ENCODE data around the gene SUV39H1. TPM values are rescaled to one million over a fixed set of nuclear protein-coding genes. Genes with fewer than 3 reads are reported as not detected.

SUV39H1 gene
- total RNA-seq, 1 donor from 2014 or later = 9.4 TPM

- H3K4me1 ChIP-seq = no peaks in the 10 kb centered on the region
- no peak overlapping the region for H3K4me2 ChIP-seq
- H3K9me3 ChIP-seq (ENCODE audit: low read depth) = no peaks in the 10 kb centered on the region
- Mint-ChIP-seq H3K9me3 (peaks cover 4% of the 10 kb centered on the region), H3K4me1 (no peaks in the 10 kb centered on the region), H3K4me3 (no peak overlapping the region), H3K27ac (no peak overlapping the region), H3K27me3 (ENCODE audit: insufficient read depth, low read depth) (peaks cover 2% of the 10 kb centered on the region), H3K36me3 (no peaks in the 10 kb centered on the region)
- no peak overlapping the region for H3K27ac ChIP-seq
- no peak overlapping the region for H3K4me3 ChIP-seq
- no peak overlapping the region for H2AFZ ChIP-seq (replicated peaks)
- no peaks in the 10 kb centered on the region for H4K20me1 ChIP-seq (ENCODE audit: low read depth)
- DNase-seq (ENCODE audit: low spot score) = no peak
- no peaks in the 10 kb centered on the region for H3K79me2 ChIP-seq (ENCODE audit: low read depth)
- no peak overlapping the region for H3K9ac ChIP-seq
- no peak for TF ChIP-seq EZH2 (IDR thresholded peaks at IDR 0.05)
- TF ChIP-seq, protein P1, sequence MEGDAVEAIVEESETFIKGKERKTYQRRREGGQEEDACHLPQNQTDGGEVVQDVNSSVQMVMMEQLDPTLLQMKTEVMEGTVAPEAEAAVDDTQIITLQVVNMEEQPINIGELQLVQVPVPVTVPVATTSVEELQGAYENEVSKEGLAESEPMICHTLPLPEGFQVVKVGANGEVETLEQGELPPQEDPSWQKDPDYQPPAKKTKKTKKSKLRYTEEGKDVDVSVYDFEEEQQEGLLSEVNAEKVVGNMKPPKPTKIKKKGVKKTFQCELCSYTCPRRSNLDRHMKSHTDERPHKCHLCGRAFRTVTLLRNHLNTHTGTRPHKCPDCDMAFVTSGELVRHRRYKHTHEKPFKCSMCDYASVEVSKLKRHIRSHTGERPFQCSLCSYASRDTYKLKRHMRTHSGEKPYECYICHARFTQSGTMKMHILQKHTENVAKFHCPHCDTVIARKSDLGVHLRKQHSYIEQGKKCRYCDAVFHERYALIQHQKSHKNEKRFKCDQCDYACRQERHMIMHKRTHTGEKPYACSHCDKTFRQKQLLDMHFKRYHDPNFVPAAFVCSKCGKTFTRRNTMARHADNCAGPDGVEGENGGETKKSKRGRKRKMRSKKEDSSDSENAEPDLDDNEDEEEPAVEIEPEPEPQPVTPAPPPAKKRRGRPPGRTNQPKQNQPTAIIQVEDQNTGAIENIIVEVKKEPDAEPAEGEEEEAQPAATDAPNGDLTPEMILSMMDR (IDR thresholded peaks at IDR 0.05) = no peak
- TF ChIP-seq EZH2phosphoT487 (IDR thresholded peaks at IDR 0.05) = no peak
- no peaks in the 10 kb centered on the region for H3K27me3 ChIP-seq
- no peaks in the 10 kb centered on the region for H3F3A ChIP-seq (ENCODE audit: low read depth)
- no peaks in the 10 kb centered on the region for H3K36me3 ChIP-seq
These were observed 30.1 kb downstream of the SUV39H1 start for GRCh38 chrX:48726596-48726995.

DNA sequence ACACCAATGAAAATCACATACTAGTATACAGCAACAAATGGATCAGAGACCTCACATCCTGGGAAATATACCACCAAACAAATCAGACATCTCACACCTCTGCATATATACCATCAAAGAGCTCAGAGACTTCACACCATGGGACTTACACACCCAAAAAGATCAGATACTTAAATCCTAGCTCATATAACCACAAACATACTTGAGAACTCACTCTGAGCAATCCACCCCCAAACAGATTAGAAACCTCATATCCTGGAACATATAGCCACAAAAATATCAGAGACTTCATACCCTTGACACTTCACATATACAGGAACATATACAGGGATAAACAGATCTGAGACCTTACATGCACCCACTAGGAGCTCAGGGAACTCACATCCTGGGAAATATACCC lies 32.1 kb downstream of the SUV39H1 start:
- H3K79me2 ChIP-seq (ENCODE audit: low read depth) = no peaks in the 10 kb centered on the region
- no peaks in the 10 kb centered on the region for H3K4me1 ChIP-seq
- H2AFZ ChIP-seq (replicated peaks) = no peak overlapping the region
- Mint-ChIP-seq H3K36me3 (no peaks in the 10 kb centered on the region), H3K27ac (no peak overlapping the region), H3K4me3 (no peak overlapping the region), H3K9me3 (peaks cover 4% of the 10 kb centered on the region), H3K4me1 (no peaks in the 10 kb centered on the region), H3K27me3 (ENCODE audit: insufficient read depth, low read depth) (no peaks in the 10 kb centered on the region)
- H3K9me3 ChIP-seq (ENCODE audit: low read depth) = no peaks in the 10 kb centered on the region
- no peak for DNase-seq (ENCODE audit: low spot score)
- no peaks in the 10 kb centered on the region for H3K36me3 ChIP-seq
- H3K27me3 ChIP-seq = no peaks in the 10 kb centered on the region
- H3K9ac ChIP-seq = no peak overlapping the region
- no peak for TF ChIP-seq EZH2 (IDR thresholded peaks at IDR 0.05)
- TF ChIP-seq EZH2phosphoT487 (IDR thresholded peaks at IDR 0.05) = no peak
- TF ChIP-seq, protein P1 (IDR thresholded peaks at IDR 0.05) = no peak
- H3K27ac ChIP-seq = no peak overlapping the region
- H3K4me2 ChIP-seq = no peak overlapping the region
- no peaks in the 10 kb centered on the region for H4K20me1 ChIP-seq (ENCODE audit: low read depth)
- H3F3A ChIP-seq (ENCODE audit: low read depth) = no peaks in the 10 kb centered on the region
- no peak overlapping the region for H3K4me3 ChIP-seq

DNA sequence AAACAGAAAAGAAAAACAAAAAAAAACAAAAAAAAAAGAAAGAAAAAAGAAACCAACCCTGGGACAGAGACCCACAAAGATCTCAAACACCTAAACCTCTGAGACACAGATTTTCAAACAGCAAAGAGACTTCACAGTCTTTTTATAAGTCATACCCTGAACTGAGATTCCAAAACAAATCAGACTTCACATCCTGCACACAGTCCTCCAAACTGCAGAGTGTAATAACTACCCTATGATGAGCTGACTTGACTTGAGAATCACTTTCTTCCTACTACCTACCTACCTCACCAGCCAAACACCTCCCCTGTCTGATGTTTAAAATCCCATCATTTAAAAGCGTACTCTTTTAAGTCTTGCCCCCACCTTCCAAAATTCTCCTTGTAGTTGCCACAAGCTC lies 39.8 kb downstream of the SUV39H1 start:
- peak overlapping the region; percentile 61 for H3K4me2 ChIP-seq
- Mint-ChIP-seq H3K27ac (peak overlapping the region; percentile 6), H3K4me1 (peaks cover 17% of the 10 kb centered on the region), H3K9me3 (peaks cover 14% of the 10 kb centered on the region), H3K36me3 (no peaks in the 10 kb centered on the region), H3K4me3 (peak overlapping the region; percentile 91), H3K27me3 (ENCODE audit: insufficient read depth, low read depth) (no peaks in the 10 kb centered on the region)
- H3K79me2 ChIP-seq (ENCODE audit: low read depth) = no peaks in the 10 kb centered on the region
- no peak for DNase-seq (ENCODE audit: low spot score)
- no peaks in the 10 kb centered on the region for H3K9me3 ChIP-seq (ENCODE audit: low read depth)
- no peaks in the 10 kb centered on the region for H4K20me1 ChIP-seq (ENCODE audit: low read depth)
- H2AFZ ChIP-seq (replicated peaks) = peak overlapping the region; percentile 69
- no peaks in the 10 kb centered on the region for H3K4me1 ChIP-seq
- H3F3A ChIP-seq (ENCODE audit: low read depth) = peaks cover 10% of the 10 kb centered on the region
- TF ChIP-seq EZH2phosphoT487 (IDR thresholded peaks at IDR 0.05) = no peak
- TF ChIP-seq, protein P1 (IDR thresholded peaks at IDR 0.05) = no peak
- no peak for TF ChIP-seq EZH2 (IDR thresholded peaks at IDR 0.05)
- H3K9ac ChIP-seq = no peak overlapping the region
- H3K27ac ChIP-seq = no peak overlapping the region
- peak overlapping the region; percentile 60 for H3K4me3 ChIP-seq
- no peaks in the 10 kb centered on the region for H3K36me3 ChIP-seq
- H3K27me3 ChIP-seq = no peaks in the 10 kb centered on the region
